ENCODE data around the gene PRDM2.

Gene PRDM2

GRCh38 chr1:13860031-13860430 lies 160.0 kb downstream of the PRDM2 start:
- DNase-seq (ENCODE audit: low spot score), result no peak

- DNase-seq (ENCODE audit: low spot score), result no peak
These were observed 164.8 kb downstream of the PRDM2 start for GRCh38 chr1:13864760-13865159.

GRCh38 chr1:13865851-13866250 lies 165.9 kb downstream of the PRDM2 start:
- DNase-seq (ENCODE audit: low spot score), result no peak

DNA sequence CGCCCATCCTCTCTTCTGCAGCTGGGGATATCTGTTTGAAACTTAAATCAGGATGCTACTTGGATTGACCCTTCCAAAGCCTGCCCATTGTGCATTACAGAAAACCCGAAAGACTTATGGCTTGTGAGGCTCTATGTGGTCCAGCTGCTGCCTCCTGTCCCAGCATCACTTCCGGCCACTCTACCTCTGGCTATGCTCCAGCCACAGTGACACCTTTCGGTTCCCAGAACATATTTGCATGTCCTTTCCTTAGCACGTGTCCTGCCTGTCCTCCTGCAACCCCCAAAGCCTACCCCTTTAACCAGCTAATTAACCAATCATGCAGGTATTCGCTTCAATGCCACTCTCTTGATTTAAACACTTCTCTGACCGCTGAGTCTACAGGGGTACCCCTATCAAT lies 167.6 kb downstream of the PRDM2 start:
- DNase-seq (ENCODE audit: low spot score), result no peak

DNA sequence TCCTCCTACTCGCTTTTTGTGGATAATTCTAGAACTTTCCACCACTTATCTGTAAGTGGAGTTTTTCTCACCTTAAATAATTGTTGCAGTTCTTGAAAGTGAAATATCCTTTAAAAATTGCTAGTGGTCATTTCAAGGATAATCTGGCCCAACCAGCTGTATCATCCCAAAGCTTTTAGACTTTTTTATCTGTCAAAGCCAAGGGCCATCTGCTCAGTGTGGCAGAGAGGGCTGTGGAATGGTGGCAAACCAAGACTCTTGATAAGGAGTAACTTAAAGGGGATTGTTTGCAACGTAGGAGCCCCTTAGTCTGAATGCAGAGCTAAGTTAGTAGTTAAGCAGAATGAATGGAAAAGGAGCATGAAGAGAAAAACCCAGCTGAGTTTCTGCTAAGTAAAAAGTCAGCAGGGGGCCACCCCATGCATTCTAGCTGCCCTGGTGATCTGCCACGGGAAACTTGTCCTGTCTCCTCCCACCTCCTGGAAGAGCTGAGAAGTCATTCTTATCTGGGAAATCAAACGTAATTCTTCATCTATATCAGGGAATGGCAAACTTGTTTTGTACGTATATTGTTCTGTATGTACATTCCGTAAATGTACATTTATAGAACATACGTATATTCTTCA lies 169.3 kb downstream of the PRDM2 start:
- DNase-seq (ENCODE audit: low spot score), result no peak

DNA sequence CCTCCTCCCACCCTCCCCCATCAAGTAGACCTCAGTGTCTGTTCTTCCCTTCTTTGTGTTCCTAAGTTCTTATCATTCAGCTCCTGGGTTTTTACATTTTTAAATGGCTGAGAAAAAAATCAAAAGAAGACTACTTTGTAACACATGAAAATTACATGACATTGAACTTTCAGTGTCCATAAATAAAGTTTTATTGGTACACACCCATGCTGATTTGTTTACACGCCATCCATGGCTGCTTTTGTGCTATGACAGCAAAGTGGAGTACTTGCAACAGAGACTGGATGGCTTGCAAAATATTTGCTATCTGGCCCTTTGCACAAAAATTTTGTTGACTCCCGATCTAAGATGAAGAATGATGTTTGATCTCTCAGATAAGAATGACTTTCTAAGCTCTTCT lies 171.4 kb downstream of the PRDM2 start:
- no peak for DNase-seq (ENCODE audit: low spot score)

DNA sequence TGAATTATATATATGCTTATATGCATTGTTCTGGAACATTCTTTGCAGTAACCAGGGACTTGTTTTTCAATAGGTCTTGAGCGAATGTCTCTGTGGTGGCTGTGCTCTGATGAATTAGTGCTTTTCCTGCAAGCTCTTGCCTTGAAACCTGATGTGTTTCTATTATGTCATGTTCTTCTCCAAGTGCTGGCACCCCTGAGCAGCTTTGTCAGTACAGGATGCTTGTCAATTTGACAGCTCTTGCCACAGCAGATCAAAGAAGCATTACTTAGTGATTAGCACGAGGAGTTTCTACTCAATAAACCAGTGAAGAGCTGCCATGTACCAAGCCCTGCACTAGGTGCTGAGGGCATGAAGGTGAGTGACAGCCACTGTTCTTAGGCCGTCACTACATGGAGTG lies 171.9 kb downstream of the PRDM2 start:
- DNase-seq (ENCODE audit: low spot score), result no peak

GRCh38 chr1:13873032-13873431 lies 173.0 kb downstream of the PRDM2 start:
- DNase-seq (ENCODE audit: low spot score), result no peak
